IMR-90 (cell line): Measurements from ENCODE around the gene CAND1. TPM values are rescaled to one million over a fixed set of nuclear protein-coding genes. Genes with fewer than 3 reads are reported as not detected.

ENCODE experiments used
- ATAC-seq: fragments of 200-7000 bp; cut with Tn5 transposase; 2 replicates; pipeline ENCODE4 v1.9.1; 2020; ENCODE audit warnings: low read depth, mild to moderate bottlenecking, moderate library complexity
- BruUV-seq: library from RNA; stranded (reverse); fragments of 400-500 nt; replicated peaks from 2 replicates; lab custom pipeline; 2021; lab: Mats Ljungman, UMichigan
- CTCF ChIA-PET: fragments of 300-600 bp; formaldehyde crosslinking; extraction: SDS; loops from one replicate; lab custom pipeline; 2021; ENCODE audit warnings: antibody characterized with exemption; lab: Yijun Ruan, JAX
- POLR2A ChIA-PET: fragments of 300-600 bp; sonication (Branson Sonifier 250); formaldehyde crosslinking; loops from one replicate; lab custom pipeline; 2022; ENCODE audit warnings: antibody characterized with exemption; ENCODE audit not compliant: unreplicated experiment; lab: Charles Lee
- DNase-seq: peaks from one replicate; pipeline ENCODE4 v3.0.0; 2013
- H2AFZ ChIP-seq: replicated peaks from 2 replicates; pipeline ENCODE3; 2013; ENCODE audit warnings: low read length, mild to moderate bottlenecking; ENCODE audit not compliant: poor library complexity
- H2AK5ac ChIP-seq: 2 replicates; pipeline ENCODE4 v1.6.1; 2013; ENCODE audit warnings: low read depth, low read length, inconsistent platforms
- H2AK9ac ChIP-seq: replicated peaks from 2 replicates; pipeline ENCODE3; 2013; ENCODE audit warnings: mild to moderate bottlenecking, low read depth, low read length, moderate library complexity; ENCODE audit not compliant: poor library complexity
- H2BK120ac ChIP-seq: 2 replicates; pipeline ENCODE4 v1.6.1; 2013; ENCODE audit warnings: low read depth, low read length, inconsistent platforms
- H2BK15ac ChIP-seq: 3 replicates; pipeline ENCODE4 v1.6.1; 2013; ENCODE audit warnings: low read depth, low read length, inconsistent platforms
- H2BK20ac ChIP-seq: 2 replicates; pipeline ENCODE4 v1.6.1; 2013; ENCODE audit warnings: low read depth, mild to moderate bottlenecking, inconsistent platforms, low read length, moderate library complexity
- H2BK5ac ChIP-seq: 2 replicates; pipeline ENCODE4 v1.6.1; 2013; ENCODE audit warnings: mild to moderate bottlenecking, low read depth, low read length, inconsistent platforms; ENCODE audit not compliant: poor library complexity, severe bottlenecking
- H3K14ac ChIP-seq: replicated peaks from 2 replicates; pipeline ENCODE4 v1.6.1; 2013; ENCODE audit warnings: low read depth, low read length, inconsistent platforms
- H3K18ac ChIP-seq: 2 replicates; pipeline ENCODE4 v1.6.1; 2013; ENCODE audit warnings: low read depth, low read length, control low read depth
- H3K23ac ChIP-seq: 2 replicates; pipeline ENCODE4 v1.6.1; 2013; ENCODE audit warnings: low read depth, low read length, inconsistent platforms
- H3K27ac ChIP-seq: 2 replicates; pipeline ENCODE4 v1.5.1; 2013; ENCODE audit warnings: mild to moderate bottlenecking, control low read depth, low read length; ENCODE audit not compliant: insufficient read depth
- H3K27me3 ChIP-seq: 2 replicates; pipeline ENCODE4 v1.6.1; 2013; ENCODE audit warnings: low read length; ENCODE audit not compliant: control insufficient read depth, insufficient read depth
- H3K36me3 ChIP-seq: 2 replicates; pipeline ENCODE4 v1.6.1; 2013; ENCODE audit warnings: low read length, mixed read lengths; ENCODE audit not compliant: control insufficient read depth, insufficient read depth
- H3K4ac ChIP-seq: 2 replicates; pipeline ENCODE4 v1.6.1; 2013; ENCODE audit warnings: low read depth, low read length, inconsistent platforms
- H3K4me1 ChIP-seq: 2 replicates; pipeline ENCODE4 v1.6.1; 2013; ENCODE audit warnings: low read length, mixed read lengths; ENCODE audit not compliant: control insufficient read depth, insufficient read depth
- H3K4me2 ChIP-seq: 2 replicates; pipeline ENCODE4 v1.6.1; 2013; ENCODE audit warnings: low read depth, mild to moderate bottlenecking, control low read depth, low read length, moderate library complexity
- H3K4me3 ChIP-seq: 2 replicates; pipeline ENCODE4 v1.5.1; 2013; ENCODE audit warnings: low read depth, mild to moderate bottlenecking, control low read depth, low read length, moderate library complexity; ENCODE audit not compliant: insufficient read depth
- H3K56ac ChIP-seq: 2 replicates; pipeline ENCODE4 v1.6.1; 2013; ENCODE audit warnings: low read length, inconsistent platforms; ENCODE audit not compliant: insufficient read depth; ENCODE audit errors: extremely low read depth
- H3K79me1 ChIP-seq, 2 experiments: 2 replicates each; pipeline ENCODE4 v1.6.1; 2013; ENCODE audit warnings: low read length in 2 of 2, inconsistent platforms in 1 of 2, low read depth in 1 of 2
- H3K9ac ChIP-seq: 2 replicates; pipeline ENCODE4 v1.6.1; 2013; ENCODE audit warnings: low read depth, low read length, control low read depth
- H3K9me1 ChIP-seq: 2 replicates; pipeline ENCODE4 v1.6.1; 2013; ENCODE audit warnings: low read length, inconsistent platforms; ENCODE audit not compliant: insufficient read depth
- H3K9me3 ChIP-seq: 2 replicates; pipeline ENCODE4 v1.6.1; 2013; ENCODE audit warnings: low read length; ENCODE audit not compliant: control insufficient read depth, insufficient read depth
- H4K20me1 ChIP-seq: 2 replicates; pipeline ENCODE4 v1.6.1; 2013; ENCODE audit warnings: low read length, inconsistent platforms; ENCODE audit not compliant: insufficient read depth
- H4K5ac ChIP-seq: 2 replicates; pipeline ENCODE4 v1.6.1; 2013; ENCODE audit warnings: mild to moderate bottlenecking, low read depth, low read length, control low read depth
- H4K8ac ChIP-seq, 2 experiments: 2 replicates each; pipeline ENCODE4 v1.6.1; 2013; ENCODE audit warnings: low read depth in 2 of 2, low read length in 2 of 2, control low read depth in 1 of 2, inconsistent platforms in 1 of 2
- H4K91ac ChIP-seq: 2 replicates; pipeline ENCODE4 v1.6.1; 2013; ENCODE audit warnings: low read depth, low read length, inconsistent platforms; ENCODE audit not compliant: insufficient read depth
- BHLHE40 ChIP-seq: fragments of 150-350 bp; IDR thresholded peaks from 2 replicates; pipeline ENCODE4 v1.6.1; 2016; ENCODE audit warnings: mild to moderate bottlenecking, low read depth, low read length
- CEBPB ChIP-seq: IDR thresholded peaks from 2 replicates; pipeline ENCODE4 v1.6.1; 2012; ENCODE audit warnings: low read depth, low read length, improper control_type of control experiment
- CHD1 ChIP-seq: IDR thresholded peaks from 2 replicates; pipeline ENCODE4 v1.6.1; 2012; ENCODE audit warnings: low read depth, low read length, improper control_type of control experiment
- ELK1 ChIP-seq: fragments of 150-350 bp; IDR thresholded peaks from 2 replicates; pipeline ENCODE4 v1.6.1; 2016; ENCODE audit warnings: low read depth, mild to moderate bottlenecking, low read length, moderate library complexity, borderline replicate concordance
- FOS ChIP-seq: fragments of 150-350 bp; IDR thresholded peaks from 2 replicates; pipeline ENCODE4 v1.6.1; 2016; ENCODE audit warnings: low read depth, low read length
- MAFK ChIP-seq: IDR thresholded peaks from 2 replicates; pipeline ENCODE4 v1.6.1; 2012; ENCODE audit warnings: low read depth, low read length, improper control_type of control experiment
- MXI1 ChIP-seq: IDR thresholded peaks from 2 replicates; pipeline ENCODE4 v1.6.1; 2012; ENCODE audit warnings: low read depth, mild to moderate bottlenecking, low read length, moderate library complexity, borderline replicate concordance
- NFE2L2 ChIP-seq: fragments of 150-350 bp; IDR thresholded peaks from 2 replicates; pipeline ENCODE4 v1.6.1; 2016; ENCODE audit warnings: low read depth, mild to moderate bottlenecking, low read length
- RAD21 ChIP-seq: IDR thresholded peaks from 2 replicates; pipeline ENCODE4 v1.6.1; 2012; ENCODE audit warnings: low read length, improper control_type of control experiment
- WGBS, 2 experiments: methylation state at CpG; one replicate each; pipeline versions ENCODE4 v1.1.5 to v1.1.7; 2013; ENCODE audit warnings: missing lambda C conversion rate in 2 of 2; ENCODE audit not compliant: insufficient read length in 1 of 2; ENCODE audit errors: extremely low coverage in 2 of 2; 5-methylcytosine and 5-hydroxymethylcytosine counted together
- dilution Hi-C: fragments of 300-500 bp; cut with HindIII; formaldehyde crosslinking; loops from one replicate; pipeline ENCODE4 v1.14.3; 2018; ENCODE audit warnings: low sequenced_read_pairs; ENCODE audit not compliant: unreplicated experiment
- in situ Hi-C: fragments of 300-500 bp; cut with MboI; formaldehyde crosslinking; loops from 3 replicates; pipeline ENCODE4 v1.14.3; 2019; ENCODE audit warnings: low sequenced_read_pairs, inconsistent platforms, mixed read lengths
- intact Hi-C: fragments of 100-400 bp; cut with micrococcal nuclease; formaldehyde crosslinking; loops from 2 replicates; pipeline ENCODE4 v1.10.0; 2022
- polyA plus RNA-seq, 3 experiments: library from polyadenylated mRNA; depleted of rRNA; stranded (reverse); fragments of >200 nt; gene quantifications; 2 replicates each; pipeline ENCODE4 v1.2.3, GENCODE V29; 2012; ENCODE audit warnings: low replicate concordance in 1 of 3
- total RNA-seq: library from RNA; depleted of rRNA; stranded (reverse); fragments of >200 nt; gene quantifications from 2 replicates; pipeline ENCODE4 v1.2.3, GENCODE V29; 2012

Gene CAND1
- total and polyA plus RNA-seq, 2 of the 4 experiments (the other 2 are of a cell fraction) = 42.6 to 91.4 TPM

- intact Hi-C loops = no loop called here
- no peaks in the 10 kb centered on the region for H3K9me3 ChIP-seq
- H4K20me1 ChIP-seq = peaks cover 4% of the 10 kb centered on the region; the same call in 1 of the 2 replicates
- H3K18ac ChIP-seq = no peak overlapping the region
- no peak overlapping the region for H2BK120ac ChIP-seq
- H3K27ac ChIP-seq = no peak overlapping the region
- no CpG with 5 or more reads among the region's 1 CpG for WGBS, 2 experiments
- no peak for DNase-seq
- no peak overlapping the region for H3K56ac ChIP-seq
- POLR2A ChIA-PET = interaction anchor here (0.5 kb wide), 1 partner anchor 18 kb away, joined by 7 read pairs; no protein-coding TSS in a partner anchor
- no peak overlapping the region for H4K8ac ChIP-seq
- no peak overlapping the region for H3K4ac ChIP-seq
- no peak overlapping the region for H2AK5ac ChIP-seq
- no peak overlapping the region for H3K4me2 ChIP-seq
- H3K14ac ChIP-seq = no peak overlapping the region
- H3K27me3 ChIP-seq = no peaks in the 10 kb centered on the region
- H2AK9ac ChIP-seq = no peak overlapping the region
- no peak overlapping the region for H3K4me3 ChIP-seq
- H4K91ac ChIP-seq = no peak overlapping the region
- BruUV-seq = TSS peak; percentile 88
- H4K5ac ChIP-seq = no peak overlapping the region
- no peak overlapping the region for H2BK15ac ChIP-seq
- CTCF ChIA-PET = no interaction called here
- no peak for ATAC-seq
- H3K9ac ChIP-seq = no peak overlapping the region
- H3K36me3 ChIP-seq = peaks cover 38% of the 10 kb centered on the region
- no peaks in the 10 kb centered on the region for H3K9me1 ChIP-seq
- no peak overlapping the region for H2BK20ac ChIP-seq
- peaks cover 12 to 14% of the 10 kb centered on the region in 2 experiments for H3K79me1 ChIP-seq
- TF ChIP-seq MXI1 (no peak), MAFK (no peak), ELK1 (no peak), CHD1 (no peak), RAD21 (no peak), CEBPB (no peak), NFE2L2 (no peak), FOS (no peak), BHLHE40 (no peak)
- H2AFZ ChIP-seq = no peak overlapping the region
- in situ Hi-C loops = no loop called here
- no peak overlapping the region for H2BK5ac ChIP-seq
- dilution Hi-C loops = no loop called here
- H3K4me1 ChIP-seq = no peaks in the 10 kb centered on the region
- no peak overlapping the region for H3K23ac ChIP-seq
Measured at GRCh38 chr12:67305544-67305943, 36.4 kb downstream of the CAND1 start.
